Stimulated activated naive B cell treated with anti-CD40 and anti-IgM and Interleukin-4, amounts not matched to agents 10 μg/mL and 1 μg/mL and 100 μg/mL, for 72 hours (primary cell): Measurements from ENCODE around the gene SDHAF2.
"Not testable (repeated sequence)": the region's sequence is repeated elsewhere in the genome, so short reads cannot be mapped to it uniquely, and the experiment has no call there.

Experiments
- ATAC-seq, 2 donors: fragments of 150-1000 bp; cut with Tn5 transposase; replicated peaks; 2 replicates each; pipeline ENCODE4 v1.10.0; 2021; ENCODE audit warnings: moderate library complexity in 1 of 2
- DNase-seq: peaks from one replicate; pipeline ENCODE4 v3.0.0; 2021
- H3K27ac Mint-ChIP-seq: one replicate; pipeline ENCODE4 v1.8.0; 2022; ENCODE audit warnings: mild to moderate bottlenecking, mixed read lengths
- H3K27me3 Mint-ChIP-seq, 2 donors: one replicate each; pipeline ENCODE4 v1.8.0; 2022; ENCODE audit warnings: mixed read lengths in 2 of 2
- H3K36me3 Mint-ChIP-seq, 2 donors: one replicate each; pipeline ENCODE4 v1.8.0; 2022; ENCODE audit warnings: mixed read lengths in 2 of 2, mild to moderate bottlenecking in 1 of 2
- H3K4me1 Mint-ChIP-seq, 2 donors: one replicate each; pipeline ENCODE4 v1.8.0; 2022; ENCODE audit warnings: mixed read lengths in 2 of 2, mild to moderate bottlenecking in 1 of 2
- H3K4me3 Mint-ChIP-seq, 2 donors: one replicate each; pipeline ENCODE4 v1.8.0; 2022; ENCODE audit warnings: mild to moderate bottlenecking in 2 of 2, mixed read lengths in 2 of 2, moderate library complexity in 1 of 2
- H3K9me3 Mint-ChIP-seq, 2 donors: one replicate each; pipeline ENCODE4 v1.8.0; 2022; ENCODE audit warnings: mixed read lengths in 2 of 2, mild to moderate bottlenecking in 1 of 2

SDHAF2 gene

DNA sequence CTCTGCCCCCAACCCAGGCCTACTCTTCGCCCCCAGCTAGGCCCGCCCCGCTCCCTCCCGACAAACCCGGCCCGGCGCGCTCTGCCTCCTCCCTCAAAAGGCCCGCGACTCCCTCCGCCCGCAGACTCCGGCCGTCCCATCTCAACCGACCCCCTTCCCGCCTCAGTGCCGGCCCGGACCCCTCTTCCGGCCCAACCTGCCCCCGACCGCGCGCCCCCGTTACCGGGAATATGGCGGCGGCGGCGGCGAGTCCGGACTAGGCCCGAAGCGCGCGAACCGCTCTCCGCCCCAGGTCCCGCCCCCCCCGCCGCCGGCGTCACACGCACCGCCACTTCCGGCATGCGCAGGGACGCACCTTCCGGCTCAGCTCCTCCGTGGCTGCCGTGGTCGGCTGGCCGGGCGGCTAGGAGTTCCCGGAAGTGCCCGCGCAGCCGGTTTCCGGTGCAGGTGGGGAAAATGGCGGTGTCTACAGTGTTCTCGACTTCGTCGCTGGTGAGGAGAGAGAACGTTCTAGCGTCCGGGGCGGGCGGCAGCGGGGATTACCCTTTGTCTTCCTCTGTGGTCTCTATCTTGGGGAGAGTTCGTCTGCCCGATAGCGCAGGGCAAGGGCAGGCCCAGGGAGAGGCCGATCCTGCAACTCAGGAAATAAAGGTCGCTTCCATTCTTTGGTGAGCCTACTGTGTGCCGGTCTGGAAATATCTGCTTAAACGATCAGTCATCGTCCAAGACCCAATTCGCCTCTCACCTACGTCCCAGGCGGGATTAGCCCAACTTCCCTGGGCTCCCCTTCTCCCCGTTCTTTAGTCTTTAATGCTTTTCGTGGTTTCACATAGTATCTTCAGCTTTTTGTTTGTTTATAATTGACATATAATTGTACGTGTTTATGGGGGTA is at the start of gene SDHAF2, which contains the start of gene CPSF7:
SDHAF2 (plus strand) TSS at position 434 of the 892 bp plus-strand sequence; CDS start at position 457, 23 bp downstream.
CPSF7 (minus strand) TSS at position 285 of the 892 bp plus-strand sequence. CDS start 740 bp downstream, outside the sequence.
- ATAC-seq, result peak; percentile 93 to 94
- peaks cover 12 to 66% of the 10 kb centered on the region in 2 donors for H3K4me1 Mint-ChIP-seq
- peak within 1 kb of the TSS; percentile 97 to 99 for H3K4me3 Mint-ChIP-seq
- no peaks in the 10 kb centered on the region for H3K9me3 Mint-ChIP-seq
- H3K36me3 Mint-ChIP-seq, result peaks cover 23 to 24% of the 10 kb centered on the region in 2 donors
- peak within 1 kb of the TSS; percentile 99 for H3K27ac Mint-ChIP-seq
- no peaks in the 10 kb centered on the region for H3K27me3 Mint-ChIP-seq
- DNase-seq, result peak; percentile 97

- Mint-ChIP-seq H3K9me3 (no peaks in the 10 kb centered on the region), H3K27ac (no peak overlapping the region), H3K36me3 (peaks cover 10 to 20% of the 10 kb centered on the region in 2 donors), H3K27me3 (no peaks in the 10 kb centered on the region), H3K4me1 (peaks cover 6 to 20% of the 10 kb centered on the region in 2 donors), H3K4me3 (no peak overlapping the region)
- ATAC-seq, result no peak
- DNase-seq, result no peak
Measured at GRCh38 chr11:61380884-61381283, 49.0 kb upstream of the SDHAF2 start.

- H3K4me1 Mint-ChIP-seq, result peaks cover 4 to 20% of the 10 kb centered on the region in 2 donors
- not testable (repeated sequence) for DNase-seq, H3K9me3 Mint-ChIP-seq, H3K27me3 Mint-ChIP-seq, H3K4me3 Mint-ChIP-seq, ATAC-seq, H3K36me3 Mint-ChIP-seq, H3K27ac Mint-ChIP-seq
Measured at GRCh38 chr11:61383859-61384258, 46.1 kb upstream of the SDHAF2 start.

DNA sequence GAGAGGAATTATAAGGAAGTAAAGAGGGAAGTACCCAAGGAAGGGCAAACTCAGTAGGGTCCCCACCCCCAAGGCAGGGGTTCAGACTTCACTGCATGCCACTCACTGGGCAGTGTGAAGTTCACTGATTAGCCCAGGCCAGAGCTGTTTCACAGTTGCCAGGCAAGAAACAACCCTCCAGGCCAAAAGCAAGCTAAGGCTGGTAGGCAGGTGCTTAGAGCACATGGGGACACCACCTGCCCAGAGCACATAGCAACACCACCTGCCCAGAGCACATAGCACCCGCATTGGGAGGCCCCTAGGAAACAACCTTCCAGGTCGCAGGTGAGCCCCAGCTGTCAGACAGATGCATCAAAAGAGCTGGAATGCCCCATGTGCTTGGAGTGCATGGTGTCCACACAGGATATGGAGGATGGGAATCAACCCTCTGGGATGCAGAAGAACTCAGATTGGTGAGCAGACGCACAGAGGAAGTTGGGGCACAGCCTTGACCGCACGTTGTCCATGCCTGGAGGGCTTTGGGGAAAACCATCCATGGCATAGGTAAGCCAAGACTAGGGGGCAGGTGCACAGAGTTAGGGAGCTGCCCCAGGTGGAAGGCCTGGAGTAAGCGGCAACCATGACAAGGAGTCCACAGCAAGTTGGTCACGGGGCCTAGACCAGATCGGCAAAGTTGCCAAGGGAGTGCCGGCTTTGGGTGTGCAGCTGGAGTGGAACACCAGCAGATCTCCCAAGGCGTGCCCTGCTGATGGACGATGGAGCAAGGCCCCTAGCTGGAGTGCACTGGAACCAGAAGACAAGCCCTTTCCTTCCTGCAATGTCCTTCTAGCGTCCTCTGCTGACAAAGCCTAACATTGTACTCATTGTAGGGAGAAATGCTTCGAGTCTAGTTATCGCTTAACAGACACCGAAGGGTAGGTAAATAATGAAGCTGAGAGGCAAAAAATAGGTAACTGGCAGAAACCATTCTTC is 45.4 kb upstream of the SDHAF2 start:
- Mint-ChIP-seq H3K4me1 (peaks cover 4 to 20% of the 10 kb centered on the region in 2 donors), H3K27me3 (no peaks in the 10 kb centered on the region), H3K27ac (no peak overlapping the region), H3K36me3 (peaks cover 0 to 5% of the 10 kb centered on the region in 2 donors), H3K4me3 (no peak overlapping the region), H3K9me3 (no peaks in the 10 kb centered on the region)
- ATAC-seq, result no peak
- DNase-seq, result no peak

- H3K36me3 Mint-ChIP-seq, result peaks cover 7 to 10% of the 10 kb centered on the region in 2 donors
- H3K27ac Mint-ChIP-seq, result no peak overlapping the region
- H3K4me3 Mint-ChIP-seq, result no peak overlapping the region
- no peaks in the 10 kb centered on the region for H3K27me3 Mint-ChIP-seq
- no peak for DNase-seq
- H3K4me1 Mint-ChIP-seq, result peaks cover 16 to 37% of the 10 kb centered on the region in 2 donors
- no peak for ATAC-seq
- no peaks in the 10 kb centered on the region for H3K9me3 Mint-ChIP-seq
Measured at GRCh38 chr11:61390161-61390560, 39.8 kb upstream of the SDHAF2 start.

DNA sequence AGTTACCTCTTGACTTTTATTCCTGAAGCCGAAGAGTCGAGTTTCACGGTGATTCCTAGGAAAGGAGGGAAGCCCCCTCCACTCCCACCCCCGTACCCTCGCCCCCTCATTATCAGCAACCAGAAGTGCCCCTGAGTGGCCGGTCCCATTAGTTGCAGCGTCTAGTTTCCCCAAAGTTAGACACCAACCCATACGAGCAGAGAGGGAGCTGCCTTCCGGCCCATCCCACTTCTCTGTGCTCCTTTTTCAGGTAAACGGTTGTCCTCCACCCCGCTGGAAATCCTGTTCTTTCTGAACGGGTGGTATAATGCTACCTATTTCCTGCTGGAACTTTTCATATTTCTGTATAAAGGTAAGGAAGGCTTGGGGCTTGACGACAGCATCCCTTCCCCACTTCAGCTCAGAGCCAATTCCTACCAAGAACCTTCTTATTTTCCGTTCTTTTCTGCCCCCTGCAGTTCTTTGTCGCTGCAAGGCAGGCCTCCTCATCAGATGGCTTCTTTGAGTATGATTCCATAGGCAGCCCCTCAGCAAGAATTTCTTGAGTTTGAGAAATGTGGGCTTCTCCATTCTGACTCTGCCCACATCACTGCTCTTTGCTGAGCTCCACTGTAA is 36.8 kb upstream of the SDHAF2 start:
- Mint-ChIP-seq H3K4me1 (peaks cover 16 to 30% of the 10 kb centered on the region in 2 donors), H3K27ac (peak overlapping the region; percentile 95), H3K9me3 (no peaks in the 10 kb centered on the region), H3K36me3 (peaks cover 16 to 17% of the 10 kb centered on the region in 2 donors), H3K27me3 (no peaks in the 10 kb centered on the region), H3K4me3 (peak overlapping the region; percentile 95 to 98)
- DNase-seq (no peak), ATAC-seq (peak; percentile 44 to 45)

DNA sequence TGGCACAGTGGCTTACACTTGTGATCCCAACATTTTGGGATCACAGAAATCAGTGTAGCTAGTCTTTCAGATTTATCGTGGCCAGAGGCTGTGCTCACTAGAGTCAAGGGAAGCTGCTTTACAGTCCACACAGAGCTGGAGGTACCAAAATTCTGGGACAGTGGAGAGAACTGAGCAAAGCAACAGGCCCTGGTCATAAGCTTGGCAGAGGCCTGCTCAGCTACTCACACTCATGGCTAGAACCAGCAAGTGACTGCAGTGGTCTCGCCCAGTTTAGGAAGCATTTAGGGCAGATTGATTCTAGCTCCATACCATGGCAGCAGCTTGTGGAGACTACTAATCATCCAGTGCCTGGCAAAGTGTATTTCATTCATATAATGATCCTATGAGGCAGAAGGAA is 28.8 kb upstream of the SDHAF2 start:
- no peak overlapping the region for H3K4me3 Mint-ChIP-seq
- no peaks in the 10 kb centered on the region for H3K9me3 Mint-ChIP-seq
- no peaks in the 10 kb centered on the region for H3K27me3 Mint-ChIP-seq
- peaks cover 17 to 53% of the 10 kb centered on the region in 2 donors for H3K36me3 Mint-ChIP-seq
- H3K4me1 Mint-ChIP-seq, result peaks cover 0 to 10% of the 10 kb centered on the region in 2 donors
- peak overlapping the region; percentile 70 for H3K27ac Mint-ChIP-seq
- no peak for DNase-seq
- peak in 1 of 2 donors; percentile 16 for ATAC-seq

GRCh38 chr11:61401573-61401972 is 28.4 kb upstream of the SDHAF2 start:
- no peak for DNase-seq
- Mint-ChIP-seq H3K36me3 (peaks cover 17 to 53% of the 10 kb centered on the region in 2 donors), H3K9me3 (no peaks in the 10 kb centered on the region), H3K4me1 (peaks cover 0 to 10% of the 10 kb centered on the region in 2 donors), H3K27ac (no peak overlapping the region), H3K27me3 (no peaks in the 10 kb centered on the region), H3K4me3 (no peak overlapping the region)
- peak in 1 of 2 donors; percentile 10 for ATAC-seq

GRCh38 chr11:61403658-61404057 is 26.3 kb upstream of the SDHAF2 start:
- Mint-ChIP-seq H3K4me3 (no peak overlapping the region), H3K9me3 (no peaks in the 10 kb centered on the region), H3K4me1 (peaks cover 0 to 8% of the 10 kb centered on the region in 2 donors), H3K27me3 (no peaks in the 10 kb centered on the region), H3K27ac (no peak overlapping the region), H3K36me3 (peaks cover 11 to 54% of the 10 kb centered on the region in 2 donors)
- ATAC-seq (no peak), DNase-seq (no peak)

DNA sequence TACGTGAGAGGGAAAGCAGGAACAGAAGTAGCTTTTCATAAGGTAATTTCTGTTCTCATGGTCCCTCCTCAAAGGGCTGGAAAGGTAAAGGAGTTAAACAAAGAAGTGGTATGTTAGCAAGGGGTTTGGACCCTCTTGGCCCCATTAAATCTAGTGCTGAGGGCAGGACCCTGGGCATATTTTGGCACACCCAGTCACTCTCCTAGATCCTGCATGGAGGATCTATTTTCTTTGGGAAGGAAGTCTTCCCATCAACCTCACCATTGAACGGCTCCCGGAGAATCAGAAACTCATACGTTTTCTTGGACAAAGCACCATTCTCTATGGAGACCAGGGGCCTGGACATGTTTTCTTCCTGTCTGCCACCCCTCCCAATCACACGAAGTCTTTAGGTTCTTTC is 25.8 kb upstream of the SDHAF2 start:
- Mint-ChIP-seq H3K27ac (peak overlapping the region; percentile 51), H3K36me3 (peaks cover 10 to 50% of the 10 kb centered on the region in 2 donors), H3K27me3 (no peaks in the 10 kb centered on the region), H3K9me3 (no peaks in the 10 kb centered on the region), H3K4me3 (no peak overlapping the region), H3K4me1 (peaks cover 0 to 8% of the 10 kb centered on the region in 2 donors)
- DNase-seq, result no peak
- ATAC-seq, result no peak

DNA sequence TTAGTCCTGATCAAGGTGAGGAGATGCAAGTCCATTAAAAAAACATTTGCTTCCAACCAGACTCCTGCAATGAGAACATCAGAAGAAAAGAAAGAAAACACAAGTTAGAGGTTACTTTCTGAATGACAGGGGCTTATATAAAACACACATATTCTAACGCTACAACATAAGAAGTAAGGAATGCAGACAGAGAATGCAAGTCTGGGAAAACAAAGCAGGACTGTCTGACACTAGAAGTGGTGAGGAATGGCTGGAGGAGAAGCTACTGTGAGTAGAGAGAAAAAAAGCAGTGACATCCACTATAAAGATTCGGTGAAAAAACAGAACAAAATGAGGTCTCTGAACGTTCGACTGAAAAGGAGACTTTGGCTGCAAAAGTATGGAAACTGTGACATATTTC is 25.3 kb upstream of the SDHAF2 start:
- Mint-ChIP-seq H3K27ac (peak overlapping the region; percentile 51), H3K4me1 (peaks cover 0 to 8% of the 10 kb centered on the region in 2 donors), H3K36me3 (peaks cover 8 to 48% of the 10 kb centered on the region in 2 donors), H3K27me3 (no peaks in the 10 kb centered on the region), H3K4me3 (no peak overlapping the region), H3K9me3 (no peaks in the 10 kb centered on the region)
- no peak for DNase-seq
- ATAC-seq, result no peak

- H3K36me3 Mint-ChIP-seq, result peaks cover 12 to 48% of the 10 kb centered on the region in 2 donors
- no peaks in the 10 kb centered on the region for H3K27me3 Mint-ChIP-seq
- no peaks in the 10 kb centered on the region for H3K9me3 Mint-ChIP-seq
- DNase-seq (no peak), ATAC-seq (no peak)
- no peak overlapping the region for H3K4me3 Mint-ChIP-seq
- no peak overlapping the region for H3K27ac Mint-ChIP-seq
- peaks cover 0 to 8% of the 10 kb centered on the region in 2 donors for H3K4me1 Mint-ChIP-seq
Measured at GRCh38 chr11:61406067-61406466, 23.9 kb upstream of the SDHAF2 start.

DNA sequence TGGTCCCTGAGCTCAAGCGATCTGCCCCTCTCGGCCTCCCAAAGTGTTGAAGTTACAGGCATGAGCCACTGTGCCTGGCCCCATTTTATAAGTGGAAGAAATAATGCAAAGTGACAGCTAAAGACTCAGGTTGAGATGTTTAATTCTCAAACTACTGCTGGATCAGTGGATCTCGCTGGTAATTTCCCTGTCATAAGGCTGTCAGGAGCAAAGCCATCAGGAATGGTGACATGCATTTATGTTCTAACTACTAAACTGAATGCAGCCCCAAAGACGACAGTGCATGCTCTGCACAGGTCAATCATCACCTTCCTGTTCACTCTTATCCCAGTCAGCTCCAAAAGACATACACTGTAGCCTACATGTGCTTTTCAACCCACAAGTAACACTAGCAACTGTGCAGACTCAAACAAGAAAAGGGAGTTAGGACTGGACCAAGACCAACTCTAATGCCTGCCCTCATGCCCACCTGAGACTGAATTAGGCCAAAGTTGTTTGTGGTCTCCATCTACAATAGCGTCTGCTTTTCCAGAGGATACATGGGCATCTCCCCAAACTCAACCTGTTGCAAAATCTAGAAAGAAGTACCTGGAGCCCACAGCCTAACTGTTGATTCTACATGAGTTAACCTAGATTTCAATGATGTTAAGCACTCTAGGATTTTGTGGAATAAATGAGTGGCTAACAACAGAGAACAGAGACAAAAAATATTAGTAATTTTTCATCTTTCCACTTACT is 22.8 kb upstream of the SDHAF2 start:
- Mint-ChIP-seq H3K36me3 (peaks cover 20 to 53% of the 10 kb centered on the region in 2 donors), H3K9me3 (no peaks in the 10 kb centered on the region), H3K4me1 (peaks cover 0 to 8% of the 10 kb centered on the region in 2 donors), H3K27me3 (no peaks in the 10 kb centered on the region), H3K4me3 (no peak overlapping the region), H3K27ac (peak overlapping the region; percentile 39)
- DNase-seq (no peak), ATAC-seq (no peak)
